HCEC 1CT (cell line): ENCODE measurements around the gene HEATR5A.
"Not testable (repeated sequence)": the region's sequence is repeated elsewhere in the genome, so short reads cannot be mapped to it uniquely, and the experiment has no call there.

Experiments
- DNase-seq: peaks from one replicate; pipeline ENCODE4 v3.0.0-alpha.2; 2017

The HEATR5A gene

GRCh38 chr14:31420319-31421111, at the start of gene HEATR5A:
Gene HEATR5A, minus strand, starts transcription at chr14:31420550. Its CDS starts 17,575 bp downstream, at chr14:31402975.
- DNase-seq: peak; percentile 97

DNA sequence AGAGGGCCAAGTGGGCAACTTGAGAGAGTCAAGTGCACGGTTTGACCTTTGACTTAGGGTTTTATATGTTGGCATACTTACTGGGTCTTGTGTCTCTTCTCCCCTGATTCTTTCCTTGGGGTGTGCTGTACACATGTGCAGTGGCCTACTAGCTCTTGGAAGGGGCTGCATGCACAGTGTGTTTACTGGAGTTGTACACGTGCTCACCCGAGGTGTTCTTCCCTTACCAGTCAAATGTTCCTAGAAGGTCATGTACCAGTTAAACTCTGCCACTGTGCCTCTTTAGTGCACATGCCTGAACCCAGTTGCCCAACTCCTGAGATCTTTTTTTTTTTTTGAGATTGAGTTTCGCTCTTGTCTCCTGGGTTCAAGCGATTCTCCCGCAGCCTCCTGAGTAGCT, 46.2 kb upstream of the HEATR5A start:
- no peak for DNase-seq

DNA sequence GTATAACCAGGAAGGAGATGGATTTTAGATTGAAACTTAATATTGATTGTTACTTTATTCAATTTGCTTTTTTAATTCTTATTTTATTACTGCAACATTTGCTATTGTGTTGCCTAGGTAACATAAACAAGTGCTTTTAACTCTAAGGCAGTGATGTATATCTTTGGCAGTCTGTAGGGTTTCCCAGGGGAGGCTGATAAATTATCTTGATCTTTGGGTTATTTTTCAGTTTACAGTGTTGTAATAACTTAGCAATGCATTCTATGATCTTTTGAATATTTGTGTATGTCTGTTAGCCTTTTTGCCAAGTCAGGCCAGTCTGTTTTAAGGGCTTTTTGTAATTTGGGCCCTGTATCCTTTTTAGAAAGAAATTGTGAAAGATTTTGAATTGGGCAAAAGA, 44.8 kb upstream of the HEATR5A start:
- DNase-seq: no peak

GRCh38 chr14:31462450-31462849, 42.1 kb upstream of the HEATR5A start:
- DNase-seq: not testable (repeated sequence)

DNA sequence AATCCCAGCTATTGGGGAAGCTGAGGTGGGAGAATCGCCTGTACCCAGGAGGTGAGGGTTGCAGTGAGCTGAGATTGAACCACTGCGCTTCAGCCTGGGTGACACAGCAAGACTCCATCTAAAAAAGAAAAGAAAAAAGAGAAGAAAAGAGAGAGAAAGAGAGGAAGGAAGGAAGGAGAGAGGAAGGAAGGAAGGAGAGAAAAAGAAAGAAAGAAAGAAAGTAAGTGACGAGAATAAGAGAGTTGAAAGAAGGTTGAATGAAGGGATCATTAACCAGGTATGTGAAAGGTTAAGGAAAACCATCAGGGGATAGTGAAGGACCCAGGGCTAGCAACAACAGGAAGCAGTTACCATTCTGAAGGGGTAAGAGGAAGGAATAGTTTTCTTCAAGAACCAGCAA, 41.2 kb upstream of the HEATR5A start:
- DNase-seq: no peak

- no peak for DNase-seq
Measured at GRCh38 chr14:31457665-31458659, 37.6 kb upstream of the HEATR5A start.

- peak; percentile 92 for DNase-seq
Measured at GRCh38 chr14:31456841-31457664, 36.7 kb upstream of the HEATR5A start, which contains the start of gene DTD2. Gene DTD2, minus strand, starts transcription at chr14:31457506. Its CDS starts 113 bp downstream, at chr14:31457393.

GRCh38 chr14:31449971-31450610, 29.7 kb upstream of the HEATR5A start:
- peak; percentile 32 for DNase-seq

GRCh38 chr14:31449136-31449535, 28.8 kb upstream of the HEATR5A start:
- no peak for DNase-seq

- no peak for DNase-seq
Measured at GRCh38 chr14:31445703-31446102, 25.4 kb upstream of the HEATR5A start.

DNA sequence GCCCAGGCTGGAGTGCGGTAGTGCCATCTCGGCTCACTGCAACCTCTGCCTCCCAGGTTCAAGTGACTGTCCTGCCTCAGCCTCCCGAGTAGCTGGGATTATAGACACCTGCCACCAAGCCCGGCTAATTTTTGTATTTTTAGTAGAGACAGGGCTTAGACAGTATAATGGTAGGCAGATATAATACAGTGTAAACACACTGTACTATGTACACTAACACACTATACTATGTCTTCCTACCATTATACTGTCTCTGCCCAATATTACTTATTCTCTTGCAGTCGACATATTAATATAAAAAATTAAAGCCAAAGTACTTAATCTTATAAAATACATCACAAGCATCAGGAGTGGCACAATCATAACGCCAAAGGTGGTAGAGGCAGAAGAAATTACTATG, 21.9 kb upstream of the HEATR5A start:
- no peak for DNase-seq

DNA sequence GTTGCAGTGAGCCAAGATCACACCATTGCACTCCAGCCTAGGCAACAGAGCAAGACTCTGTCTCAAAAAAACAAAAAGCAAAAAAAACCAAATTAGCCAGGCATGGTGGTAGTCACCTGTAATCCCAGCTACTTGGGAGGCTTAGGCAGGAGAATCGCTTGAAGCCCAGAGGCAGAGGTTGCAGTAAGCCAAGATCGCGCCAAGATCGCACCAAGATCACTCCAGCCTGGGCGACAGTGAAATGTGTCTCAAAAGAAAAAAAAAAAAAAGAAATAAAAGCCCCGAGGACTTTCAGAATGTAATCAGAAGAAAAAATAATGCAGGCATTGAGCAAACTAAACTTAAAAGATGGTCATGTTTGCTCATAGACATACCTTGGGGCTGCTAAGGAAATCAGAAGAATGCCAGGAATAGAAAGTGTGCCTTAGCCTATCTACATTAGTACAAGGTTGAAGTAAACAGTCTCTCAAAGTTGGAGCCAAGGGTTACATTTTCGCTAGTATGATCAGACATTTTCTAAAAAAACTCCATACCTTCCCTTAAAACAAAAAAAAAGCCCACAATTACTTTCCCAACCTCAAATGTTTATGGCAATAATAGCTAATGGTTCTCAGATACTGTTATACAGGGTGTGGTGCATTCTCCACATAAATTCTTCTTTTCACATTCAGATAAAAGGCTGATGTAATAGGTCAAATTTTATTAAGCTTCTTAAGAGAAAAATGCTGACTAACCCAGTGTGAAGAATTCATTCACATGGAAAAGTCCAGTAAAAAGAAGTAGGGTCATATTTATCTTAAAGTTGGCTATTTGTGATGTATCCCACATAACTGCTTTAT, 21.1 kb upstream of the HEATR5A start:
- DNase-seq: peak; percentile 27

- no peak for DNase-seq
Measured at GRCh38 chr14:31440280-31440679, 19.9 kb upstream of the HEATR5A start.

DNA sequence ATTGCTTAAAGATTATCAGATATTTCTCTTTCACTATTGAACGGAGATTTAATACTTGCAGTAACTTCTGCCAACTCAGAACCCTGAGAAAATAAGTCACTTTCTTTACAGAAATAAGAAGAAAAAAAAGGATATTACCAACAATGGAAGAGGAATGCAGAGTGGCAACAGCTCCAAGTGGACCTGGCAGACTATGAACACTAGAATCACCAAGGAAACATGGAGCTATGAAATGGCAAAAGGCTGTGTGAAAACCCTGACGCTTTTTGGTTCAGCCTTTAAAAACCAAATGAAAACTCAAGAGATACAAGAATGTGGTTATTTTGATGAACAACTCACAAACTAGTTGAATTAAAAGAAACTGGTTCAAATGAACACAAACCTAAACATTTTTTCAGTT, 19.2 kb upstream of the HEATR5A start:
- no peak for DNase-seq

GRCh38 chr14:31437045-31437691, 16.8 kb upstream of the HEATR5A start:
- DNase-seq: not testable (repeated sequence)

DNA sequence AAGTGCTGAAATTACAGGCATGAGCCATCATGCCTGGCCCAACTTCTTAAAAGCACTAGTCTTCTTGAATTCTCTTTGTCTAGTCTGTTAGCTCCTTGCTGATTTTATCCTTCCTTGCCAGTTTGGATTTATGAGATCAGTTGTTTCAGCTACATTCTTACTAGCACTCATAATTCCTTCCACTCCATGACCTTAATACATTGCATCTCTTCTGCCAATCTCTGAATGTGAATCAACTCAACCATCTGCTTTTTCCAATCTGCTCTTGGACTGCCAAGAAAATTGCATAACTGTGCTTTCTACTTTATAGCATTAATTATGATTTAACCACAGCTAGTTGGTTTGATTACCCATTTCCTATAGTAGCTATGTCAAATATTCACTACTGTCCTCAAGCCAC, 14.9 kb upstream of the HEATR5A start:
- DNase-seq: peak; percentile 48

DNA sequence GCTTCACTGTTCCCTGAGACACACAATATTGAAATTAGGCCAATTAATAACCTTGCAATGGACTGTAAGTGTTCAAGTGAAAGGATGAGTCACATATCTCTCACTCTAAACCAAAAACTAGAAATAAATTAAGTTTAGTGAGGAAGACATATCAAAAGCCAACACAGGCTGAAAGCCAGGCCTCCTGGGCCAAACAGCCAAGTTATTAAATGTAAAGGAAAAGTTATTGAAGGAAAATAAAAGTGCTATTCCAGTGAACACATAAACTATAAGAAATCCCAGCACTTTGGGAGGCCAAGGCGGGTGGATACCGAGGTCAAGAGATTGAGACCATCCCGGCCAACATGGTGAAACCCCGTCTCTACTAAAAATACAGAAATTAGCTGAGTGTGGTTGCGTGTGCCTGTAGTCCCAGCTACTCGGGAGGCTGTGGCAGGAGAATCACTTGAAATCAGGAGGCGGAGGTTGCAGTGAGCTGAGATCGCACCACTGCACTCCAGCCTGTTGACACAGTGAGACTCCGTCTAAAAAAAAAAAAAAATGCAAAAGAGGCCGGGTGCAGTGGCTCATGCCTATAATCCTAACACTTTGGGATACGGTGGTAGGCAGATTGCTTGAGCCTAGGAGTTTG, 10.4 kb upstream of the HEATR5A start:
- no peak for DNase-seq

DNA sequence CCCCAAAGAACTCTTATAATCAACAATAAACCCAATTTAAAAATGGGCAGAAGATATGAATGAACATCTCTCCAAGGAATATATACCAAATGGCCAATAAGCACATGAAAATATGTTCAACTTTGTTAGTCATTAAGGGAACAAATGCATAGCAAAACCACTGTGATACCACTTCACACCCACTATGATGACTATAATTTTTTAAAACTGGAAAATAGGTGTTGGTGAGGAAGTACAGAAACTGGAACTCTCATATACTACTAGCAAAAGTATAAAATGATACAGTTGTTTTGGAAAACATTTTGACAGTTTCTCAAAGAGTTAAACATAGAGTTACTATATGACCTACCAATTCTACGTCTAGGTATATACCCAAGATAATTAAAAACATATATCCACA, 9.4 kb upstream of the HEATR5A start:
- DNase-seq: no peak

DNA sequence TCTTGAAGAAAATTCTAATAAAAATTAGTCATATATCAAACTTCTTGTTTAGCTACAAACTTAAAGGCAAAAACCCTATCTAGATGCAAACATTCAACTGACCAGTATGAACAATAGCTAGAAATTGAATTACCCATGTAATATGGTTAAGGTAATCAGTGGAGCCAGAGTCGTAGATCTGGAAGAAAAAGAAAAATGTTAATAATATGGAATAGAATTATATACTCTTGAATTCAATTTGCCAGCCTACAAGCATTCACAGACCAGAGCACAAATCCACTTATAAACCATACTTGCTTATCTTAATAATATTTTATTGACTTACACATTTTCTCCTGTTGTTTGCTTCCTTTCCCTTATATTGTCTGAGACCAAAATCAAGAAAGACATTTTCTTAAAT, 7.7 kb upstream of the HEATR5A start:
- DNase-seq: no peak

- DNase-seq: no peak
Measured at GRCh38 chr14:31426663-31427062, 6.3 kb upstream of the HEATR5A start.
